Caco-2 (cell line): ENCODE measurements around the gene WSB2. TPM values are rescaled to one million over a fixed set of nuclear protein-coding genes. Genes with fewer than 3 reads are reported as not detected.

Source experiments
- BruUV-seq: library from RNA; stranded (reverse); fragments of 400-500 nt; replicated peaks from 2 replicates; lab custom pipeline; 2021; lab: Mats Ljungman, UMichigan
- CTCF ChIA-PET: fragments of 300-600 bp; sonication (Branson Sonifier 250); formaldehyde crosslinking; loops from one replicate; lab custom pipeline; 2022; ENCODE audit warnings: antibody characterized with exemption; lab: Charles Lee
- POLR2A ChIA-PET: fragments of 300-600 bp; sonication (Branson Sonifier 250); formaldehyde crosslinking; loops from one replicate; lab custom pipeline; 2022; ENCODE audit warnings: antibody characterized with exemption; lab: Charles Lee
- DNase-seq, 2 experiments: peaks; one replicate each; pipeline versions ENCODE4 v3.0.0 to v3.0.0-alpha.2; 2020 to 2022
- H3K27me3 ChIP-seq: replicated peaks from 2 replicates; pipeline ENCODE4 v1.6.0; 2011; ENCODE audit warnings: low read length; ENCODE audit not compliant: control insufficient read depth, insufficient read depth
- H3K36me3 ChIP-seq: 2 replicates; pipeline ENCODE4 v1.5.1; 2011; ENCODE audit warnings: low read length; ENCODE audit not compliant: control insufficient read depth, insufficient read depth
- H3K4me1 ChIP-seq: fragments of 250-450 bp; sonication (Bioruptor Pico); 2 replicates; pipeline ENCODE4 v1.5.1; 2020; ENCODE audit warnings: mild to moderate bottlenecking
- H3K4me3 ChIP-seq: 2 replicates; pipeline ENCODE4 v1.5.1; 2011; ENCODE audit warnings: low read depth, mild to moderate bottlenecking, control low read depth, low read length
- H3K9me3 ChIP-seq: fragments of 250-450 bp; sonication (Bioruptor Pico); 2 replicates; pipeline ENCODE4 v1.5.1; 2020; ENCODE audit warnings: mild to moderate bottlenecking, moderate library complexity
- H3K27ac Mint-ChIP-seq: one replicate; pipeline ENCODE4 v1.8.0; 2022; ENCODE audit warnings: mixed read lengths; ENCODE audit not compliant: unreplicated experiment
- H3K27me3 Mint-ChIP-seq: one replicate; pipeline ENCODE4 v1.8.0; 2022; ENCODE audit warnings: mixed read lengths; ENCODE audit not compliant: insufficient read depth, unreplicated experiment
- H3K36me3 Mint-ChIP-seq: one replicate; pipeline ENCODE4 v1.8.0; 2022; ENCODE audit warnings: mild to moderate bottlenecking, mixed read lengths; ENCODE audit not compliant: insufficient read depth, unreplicated experiment
- H3K4me1 Mint-ChIP-seq: one replicate; pipeline ENCODE4 v1.8.0; 2022; ENCODE audit warnings: low read depth, mixed read lengths; ENCODE audit not compliant: unreplicated experiment
- H3K4me3 Mint-ChIP-seq: one replicate; pipeline ENCODE4 v1.8.0; 2022; ENCODE audit warnings: mild to moderate bottlenecking, moderate library complexity, mixed read lengths; ENCODE audit not compliant: unreplicated experiment
- H3K9me3 Mint-ChIP-seq: one replicate; pipeline ENCODE4 v1.8.0; 2022; ENCODE audit warnings: mixed read lengths; ENCODE audit not compliant: unreplicated experiment
- intact Hi-C: fragments of 100-400 bp; cut with micrococcal nuclease; formaldehyde crosslinking; loops from one replicate; pipeline ENCODE4 v1.10.0; 2022; ENCODE audit not compliant: unreplicated experiment
- total RNA-seq: library from RNA; stranded (reverse); gene quantifications from 2 replicates; pipeline ENCODE4 v1.2.3, GENCODE V29; 2022
- TF ChIP-seq, protein P1 (sequence below), 2 experiments: fragments of 200-600 bp in 1 of 2; IDR thresholded peaks; 1 replicate in 1 of 2; 2 replicates in 1 of 2; pipeline versions ENCODE4 v1.5.1 to v1.8.0; 2011 to 2022; ENCODE audit warnings: antibody characterized with exemption in 1 of 2, control low read depth in 1 of 2, inconsistent platforms in 1 of 2, low read depth in 1 of 2, low read length in 1 of 2, mild to moderate bottlenecking in 1 of 2, moderate library complexity in 1 of 2; ENCODE audit not compliant: insufficient read depth in 1 of 2, severe bottlenecking in 1 of 2, unreplicated experiment in 1 of 2

The WSB2 gene
- total RNA-seq, 1 experiment from 2014 or later: 36.7 TPM

DNA sequence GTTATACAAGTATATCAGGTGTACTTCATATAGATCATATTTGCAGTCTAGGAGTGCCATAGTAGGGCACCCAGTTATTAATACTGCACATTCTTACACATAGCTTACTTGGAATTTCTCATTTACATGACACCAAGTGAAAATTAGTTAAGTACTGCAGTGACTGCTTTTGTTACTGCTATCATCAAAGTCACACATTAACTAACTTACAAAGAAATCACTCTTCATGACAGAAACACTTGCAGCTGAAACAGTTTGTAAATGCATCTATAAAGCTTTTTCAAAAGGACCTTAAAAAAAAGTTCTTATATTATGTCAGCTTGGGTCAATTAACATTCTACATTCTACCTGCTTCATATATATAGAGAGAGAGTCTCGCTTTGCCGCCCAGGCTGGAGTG, 62.3 kb downstream of the WSB2 start:
- Histone ChIP-seq H3K27me3 (no peaks in the 10 kb centered on the region), H3K4me1 (no peaks in the 10 kb centered on the region), H3K4me3 (no peak overlapping the region), H3K36me3 (no peaks in the 10 kb centered on the region), H3K9me3 (no peaks in the 10 kb centered on the region)
- POLR2A ChIA-PET: no interaction called here
- Mint-ChIP-seq H3K4me3 (no peak overlapping the region), H3K4me1 (no peaks in the 10 kb centered on the region), H3K36me3 (no peaks in the 10 kb centered on the region), H3K9me3 (peaks cover 6% of the 10 kb centered on the region), H3K27me3 (peaks cover 4% of the 10 kb centered on the region), H3K27ac (no peak overlapping the region)
- DNase-seq: no peak
- no TSS peak for BruUV-seq
- CTCF ChIA-PET: no interaction called here
- intact Hi-C loops: no loop called here
- TF ChIP-seq, protein P1, sequence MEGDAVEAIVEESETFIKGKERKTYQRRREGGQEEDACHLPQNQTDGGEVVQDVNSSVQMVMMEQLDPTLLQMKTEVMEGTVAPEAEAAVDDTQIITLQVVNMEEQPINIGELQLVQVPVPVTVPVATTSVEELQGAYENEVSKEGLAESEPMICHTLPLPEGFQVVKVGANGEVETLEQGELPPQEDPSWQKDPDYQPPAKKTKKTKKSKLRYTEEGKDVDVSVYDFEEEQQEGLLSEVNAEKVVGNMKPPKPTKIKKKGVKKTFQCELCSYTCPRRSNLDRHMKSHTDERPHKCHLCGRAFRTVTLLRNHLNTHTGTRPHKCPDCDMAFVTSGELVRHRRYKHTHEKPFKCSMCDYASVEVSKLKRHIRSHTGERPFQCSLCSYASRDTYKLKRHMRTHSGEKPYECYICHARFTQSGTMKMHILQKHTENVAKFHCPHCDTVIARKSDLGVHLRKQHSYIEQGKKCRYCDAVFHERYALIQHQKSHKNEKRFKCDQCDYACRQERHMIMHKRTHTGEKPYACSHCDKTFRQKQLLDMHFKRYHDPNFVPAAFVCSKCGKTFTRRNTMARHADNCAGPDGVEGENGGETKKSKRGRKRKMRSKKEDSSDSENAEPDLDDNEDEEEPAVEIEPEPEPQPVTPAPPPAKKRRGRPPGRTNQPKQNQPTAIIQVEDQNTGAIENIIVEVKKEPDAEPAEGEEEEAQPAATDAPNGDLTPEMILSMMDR (IDR thresholded peaks at IDR 0.05; ENCODE audit: insufficient read depth in 1 of 2, low read depth in 1 of 2, low read length in 1 of 2, severe bottlenecking in 1 of 2, unreplicated experiment in 1 of 2): no peak

DNA sequence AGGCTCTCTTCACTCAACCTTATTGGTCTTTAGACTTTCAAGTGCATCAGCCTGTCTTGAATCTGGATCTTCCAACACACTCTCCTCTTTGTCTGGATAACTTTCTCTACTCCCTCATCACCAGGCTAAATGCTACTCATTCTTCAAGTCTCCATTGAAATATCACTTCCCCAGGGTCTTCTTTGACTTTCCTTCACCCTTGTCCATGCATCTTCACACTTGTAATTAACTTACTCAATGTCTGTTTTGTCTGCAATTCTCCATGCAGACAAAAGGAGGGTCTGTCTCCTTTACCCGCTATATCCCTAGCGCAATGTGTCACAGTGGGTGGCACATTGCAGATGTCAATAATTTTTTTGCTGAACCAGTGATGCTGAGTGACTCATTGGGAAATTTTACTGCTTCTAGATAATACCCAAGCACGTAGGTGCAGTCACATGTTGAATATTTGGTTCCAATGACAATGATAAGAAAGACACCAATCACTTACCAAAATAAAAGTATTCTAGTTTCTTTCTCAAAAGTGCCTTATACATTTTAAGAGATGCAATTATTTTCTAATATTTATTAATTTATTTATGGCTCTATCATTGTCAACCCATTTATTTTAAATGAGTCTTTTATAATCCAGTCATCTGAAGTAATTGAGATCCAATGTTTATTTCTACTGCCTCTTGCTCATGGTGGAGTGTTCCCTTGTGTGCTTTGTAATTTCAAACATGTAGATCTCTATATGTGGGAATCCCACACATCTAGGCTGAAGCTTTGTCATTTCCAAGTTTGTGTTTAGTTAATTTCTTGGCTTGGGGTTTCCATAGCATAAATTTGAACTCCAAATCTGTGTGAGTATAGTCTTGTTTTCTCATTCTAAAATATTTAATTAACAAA, 66.2 kb downstream of the WSB2 start:
- Mint-ChIP-seq H3K9me3 (peaks cover 6% of the 10 kb centered on the region), H3K4me1 (no peaks in the 10 kb centered on the region), H3K36me3 (no peaks in the 10 kb centered on the region), H3K27ac (no peak overlapping the region), H3K4me3 (no peak overlapping the region), H3K27me3 (peaks cover 4% of the 10 kb centered on the region)
- no peaks in the 10 kb centered on the region for H3K36me3 ChIP-seq
- no peaks in the 10 kb centered on the region for H3K4me1 ChIP-seq
- TF ChIP-seq, protein P1 (IDR thresholded peaks at IDR 0.05; ENCODE audit: insufficient read depth in 1 of 2, low read depth in 1 of 2, low read length in 1 of 2, severe bottlenecking in 1 of 2, unreplicated experiment in 1 of 2): no peak
- no peaks in the 10 kb centered on the region for H3K9me3 ChIP-seq
- CTCF ChIA-PET: no interaction called here
- no peak overlapping the region for H3K4me3 ChIP-seq
- DNase-seq: no peak
- BruUV-seq: no TSS peak
- POLR2A ChIA-PET: no interaction called here
- no peaks in the 10 kb centered on the region for H3K27me3 ChIP-seq
- intact Hi-C loops: no loop called here

DNA sequence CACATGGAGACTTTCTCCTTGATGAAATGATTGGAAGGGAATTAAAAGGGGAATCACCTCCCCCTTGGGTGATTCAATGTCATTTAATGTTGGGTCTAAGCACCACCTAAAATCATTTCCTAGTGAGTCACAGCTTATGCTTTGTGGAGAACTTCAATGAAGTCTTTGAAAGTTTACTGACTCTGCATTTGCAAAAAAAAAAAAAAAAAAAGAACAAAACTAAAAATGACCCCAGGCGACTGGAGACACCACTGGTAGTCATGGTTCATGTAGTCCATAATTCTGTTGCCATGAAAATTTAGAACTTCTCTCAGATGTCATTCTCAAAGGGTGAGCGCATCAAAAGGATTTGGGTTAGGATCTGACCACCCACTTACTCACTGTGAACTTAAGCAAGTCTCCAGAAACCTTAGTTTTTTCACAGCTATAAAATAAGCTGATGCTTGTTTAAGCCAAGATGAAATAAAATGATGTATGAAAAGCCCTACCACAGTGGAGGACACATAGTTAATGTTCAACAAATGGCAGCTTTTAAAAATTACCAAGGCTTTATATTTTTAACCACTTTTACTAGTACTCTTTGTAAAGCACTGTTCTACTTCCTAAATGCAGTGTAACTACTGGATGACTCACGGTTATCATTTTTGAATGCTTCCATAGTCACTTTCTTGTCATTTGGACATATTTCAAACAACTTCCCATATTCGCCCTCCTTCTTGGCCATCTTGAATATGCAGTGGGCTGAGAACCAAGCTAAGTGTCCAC, 74.1 kb downstream of the WSB2 start:
- Mint-ChIP-seq H3K4me3 (no peak overlapping the region), H3K36me3 (no peaks in the 10 kb centered on the region), H3K9me3 (no peaks in the 10 kb centered on the region), H3K27me3 (peaks cover 4% of the 10 kb centered on the region), H3K27ac (no peak overlapping the region), H3K4me1 (no peaks in the 10 kb centered on the region)
- Histone ChIP-seq H3K36me3 (no peaks in the 10 kb centered on the region), H3K9me3 (no peaks in the 10 kb centered on the region), H3K4me1 (no peaks in the 10 kb centered on the region), H3K4me3 (no peak overlapping the region), H3K27me3 (no peaks in the 10 kb centered on the region)
- ChIA-PET CTCF (no interaction called here), POLR2A (no interaction called here)
- TF ChIP-seq, protein P1 (IDR thresholded peaks at IDR 0.05; ENCODE audit: insufficient read depth in 1 of 2, low read depth in 1 of 2, low read length in 1 of 2, severe bottlenecking in 1 of 2, unreplicated experiment in 1 of 2): no peak
- no TSS peak for BruUV-seq
- no peak for DNase-seq
- intact Hi-C loops: no loop called here
